Endothelial cell of umbilical vein (primary cell): Measurements from ENCODE around the gene MEGF10. TPM values are rescaled to one million over a fixed set of nuclear protein-coding genes. Genes with fewer than 3 reads are reported as not detected.

ENCODE experiments used
- BruUV-seq: library from RNA; stranded (reverse); fragments of 400-500 nt; replicated peaks from 2 replicates; lab custom pipeline; 2021; lab: Mats Ljungman, UMichigan
- CTCF ChIA-PET: fragments of 300-600, 350-600 bp; sonication (Branson Sonifier 250); formaldehyde crosslinking; loops from one replicate; lab custom pipeline; 2021; ENCODE audit warnings: antibody characterized with exemption, inconsistent platforms; lab: Charles Lee
- POLR2A ChIA-PET: fragments of 300-600, 350-600 bp; sonication (Branson Sonifier 250); formaldehyde crosslinking; loops from one replicate; lab custom pipeline; 2021; ENCODE audit warnings: antibody characterized with exemption, inconsistent platforms; lab: Charles Lee
- DNase-seq: peaks from one replicate; pipeline ENCODE4 v3.0.0-alpha.2; 2011; ENCODE audit warnings: low read depth, low spot score
- FAIRE-seq: peaks from 2 replicates; lab custom pipeline; 2011; peaks lifted over from hg19 to GRCh38; lab: Jason Lieb, UNC
- H2AFZ ChIP-seq: 2 replicates; pipeline ENCODE4 v1.6.0; 2012; ENCODE audit warnings: low read depth, low read length, control low read depth, inconsistent platforms
- H3K27ac ChIP-seq: 2 replicates; pipeline ENCODE4 v1.5.1; 2011; ENCODE audit warnings: low read depth, mild to moderate bottlenecking, control low read depth, low read length, moderate library complexity; ENCODE audit not compliant: insufficient read depth
- H3K27me3 ChIP-seq, 2 experiments: 2 replicates each; pipeline versions ENCODE4 v1.6.0 to v1.6.1; 2011; ENCODE audit warnings: low read length in 2 of 2, mixed read lengths in 1 of 2; ENCODE audit not compliant: control insufficient read depth in 2 of 2, insufficient read depth in 2 of 2
- H3K36me3 ChIP-seq, 2 experiments: 2 replicates in 1 of 2; 3 replicates in 1 of 2; pipeline ENCODE4 v1.5.1; 2011; ENCODE audit warnings: low read length in 2 of 2, mild to moderate bottlenecking in 1 of 2, moderate library complexity in 1 of 2; ENCODE audit not compliant: control insufficient read depth in 2 of 2, insufficient read depth in 2 of 2; ENCODE audit errors: extremely low read depth in 1 of 2
- H3K4me1 ChIP-seq: 3 replicates; pipeline ENCODE4 v1.5.1; 2011; ENCODE audit warnings: mild to moderate bottlenecking, low read length; ENCODE audit not compliant: control insufficient read depth, insufficient read depth; ENCODE audit errors: extremely low read depth
- H3K4me2 ChIP-seq: 2 replicates; pipeline ENCODE4 v1.6.1; 2011; ENCODE audit warnings: low read length, control low read depth, mixed read lengths; ENCODE audit not compliant: insufficient read depth
- H3K4me3 ChIP-seq, 3 experiments: fragments of 200-600 bp in 1 of 3; sonication (generic), shearing (Covaris generic) in 1 of 3; replicated peaks in 1 of 3; 2 replicates each; pipeline ENCODE4 v1.5.1; 2011 to 2016; ENCODE audit warnings: control low read depth in 3 of 3, low read length in 3 of 3, mild to moderate bottlenecking in 2 of 3, inconsistent platforms in 1 of 3, low read depth in 1 of 3, moderate library complexity in 1 of 3; ENCODE audit not compliant: insufficient read depth in 1 of 3
- H3K79me2 ChIP-seq: 2 replicates; pipeline ENCODE4 v1.6.0; 2012; ENCODE audit warnings: low read length, inconsistent platforms; ENCODE audit not compliant: control insufficient read depth, insufficient read depth
- H3K9ac ChIP-seq: replicated peaks from 2 replicates; pipeline ENCODE3; 2011; ENCODE audit warnings: low read length, control low read depth; ENCODE audit not compliant: insufficient read depth; ENCODE audit errors: extremely low read depth
- H3K9me1 ChIP-seq: replicated peaks from 3 replicates; pipeline ENCODE4 v1.6.0; 2011; ENCODE audit warnings: mild to moderate bottlenecking, low read length; ENCODE audit not compliant: control insufficient read depth, insufficient read depth; ENCODE audit errors: extremely low read depth
- H3K9me3 ChIP-seq: replicated peaks from 2 replicates; pipeline ENCODE4 v1.5.1; 2012; ENCODE audit warnings: low read length, inconsistent platforms; ENCODE audit not compliant: control insufficient read depth, insufficient read depth
- H4K20me1 ChIP-seq: replicated peaks from 2 replicates; pipeline ENCODE3; 2011; ENCODE audit warnings: mild to moderate bottlenecking, low read length; ENCODE audit not compliant: control insufficient read depth, insufficient read depth; ENCODE audit errors: extremely low read depth
- FOS ChIP-seq: IDR thresholded peaks from 2 replicates; pipeline ENCODE4 v1.6.1; 2011; ENCODE audit warnings: mild to moderate bottlenecking, low read length, moderate library complexity, borderline replicate concordance; ENCODE audit not compliant: insufficient read depth
- JUN ChIP-seq: IDR thresholded peaks from 2 replicates; pipeline ENCODE4 v1.6.1; 2011; ENCODE audit warnings: borderline replicate concordance, low read depth; ENCODE audit not compliant: insufficient read length, insufficient read depth
- MYC ChIP-seq: IDR thresholded peaks from one replicate; pipeline ENCODE4 v1.6.1; 2011; ENCODE audit warnings: mild to moderate bottlenecking, low read depth, low read length
- POLR2A ChIP-seq: IDR thresholded peaks from 2 replicates; pipeline ENCODE4 v1.6.1; 2012; ENCODE audit warnings: low read depth, mild to moderate bottlenecking, control low read depth, low read length
- POLR2AphosphoS5 ChIP-seq: IDR thresholded peaks from 2 replicates; pipeline ENCODE4 v1.6.1; 2012; ENCODE audit warnings: low read depth, mild to moderate bottlenecking, control low read depth, low read length, moderate library complexity; ENCODE audit not compliant: insufficient read depth
- dilution Hi-C: fragments of 300-500 bp; cut with MboI; formaldehyde crosslinking; loops from one replicate; pipeline ENCODE4 v1.15.0; 2019; ENCODE audit warnings: low sequenced_read_pairs; ENCODE audit not compliant: extremely low pct_ligation_motif_present
- intact Hi-C: fragments of 100-400 bp; cut with micrococcal nuclease; formaldehyde crosslinking; loops from one replicate; pipeline ENCODE4 v1.10.0; 2022
- polyA plus RNA-seq, 4 experiments: library from polyadenylated mRNA; depleted of rRNA in 3 of 4; stranded (reverse) in 3 of 4; unstranded in 1 of 4; fragments of >200 nt; gene quantifications; 2 replicates each; pipeline versions ENCODE4 v1.2.1 to v1.2.3, GENCODE V29; 2011 to 2012; ENCODE audit warnings: missing spikeins in 1 of 4
- total RNA-seq: library from RNA; stranded (reverse); gene quantifications from 2 replicates; pipeline ENCODE4 v1.2.3, GENCODE V29; 2021

Gene MEGF10
- total and polyA plus RNA-seq, 2 donors (not counting 3 experiments of a cell fraction or from before 2014, with no cell fraction given) = 0.30 to 1.00 TPM

- H3K4me2 ChIP-seq = no peak overlapping the region
- no peak overlapping the region for H3K27ac ChIP-seq
- no peaks in the 10 kb centered on the region for H3K9me3 ChIP-seq
- ChIA-PET CTCF (no interaction called here), POLR2A (no interaction called here)
- no peak overlapping the region for H3K9ac ChIP-seq
- intact Hi-C loops (no loop called here), dilution Hi-C loops (no loop called here)
- H3K9me1 ChIP-seq = no peaks in the 10 kb centered on the region
- no peaks in the 10 kb centered on the region for H3K79me2 ChIP-seq
- H3K4me1 ChIP-seq = peaks cover 8% of the 10 kb centered on the region
- H3K36me3 ChIP-seq = no peaks in the 10 kb centered on the region
- BruUV-seq = no TSS peak
- FAIRE-seq = no peak
- no peaks in the 10 kb centered on the region for H4K20me1 ChIP-seq
- H2AFZ ChIP-seq = no peak overlapping the region
- no peak for DNase-seq
- TF ChIP-seq MYC = no peak
- TF ChIP-seq JUN = no peak
- no peak for TF ChIP-seq POLR2A
- no peak for TF ChIP-seq POLR2AphosphoS5
- peaks cover 3 to 8% of the 10 kb centered on the region in 2 experiments for H3K27me3 ChIP-seq
- H3K4me3 ChIP-seq = no peak overlapping the region
Observed at GRCh38 chr5:127355337-127355736, 64.7 kb downstream of the MEGF10 start.

DNA sequence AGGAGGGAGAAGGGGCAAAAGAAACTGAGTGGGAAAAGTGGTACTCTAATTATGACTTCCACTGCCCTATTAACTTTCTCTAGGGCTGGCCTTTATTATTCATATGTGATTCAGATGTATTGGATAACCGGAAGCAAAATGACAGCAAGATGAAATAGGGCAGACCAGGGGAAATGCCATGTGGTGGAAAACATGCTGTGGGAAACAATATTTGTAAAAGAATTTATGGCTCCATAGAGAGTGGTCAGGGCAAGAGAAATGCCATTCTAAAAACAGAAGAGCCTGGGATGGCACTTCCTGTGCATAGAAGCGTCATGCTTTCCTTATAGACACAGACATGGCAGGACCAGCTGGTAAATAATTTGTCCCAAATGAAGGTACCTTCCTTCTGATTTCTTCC, 67.7 kb downstream of the MEGF10 start:
- no TSS peak for BruUV-seq
- Histone ChIP-seq H3K9me3 (no peaks in the 10 kb centered on the region), H3K79me2 (no peaks in the 10 kb centered on the region), H3K9ac (no peak overlapping the region), H4K20me1 (no peaks in the 10 kb centered on the region), H3K9me1 (no peaks in the 10 kb centered on the region), H3K27ac (no peak overlapping the region), H2AFZ (no peak overlapping the region), H3K4me3 (no peak overlapping the region), H3K4me1 (peaks cover 8% of the 10 kb centered on the region), H3K4me2 (peak overlapping the region; percentile 41), H3K27me3 (peaks cover under 1 to 9% of the 10 kb centered on the region in 2 experiments), H3K36me3 (no peaks in the 10 kb centered on the region)
- dilution Hi-C loops (no loop called here), intact Hi-C loops (no loop called here)
- TF ChIP-seq JUN (no peak), FOS (peak; percentile 28)
- DNase-seq (peak; percentile 41), FAIRE-seq (no peak)
- ChIA-PET POLR2A (no interaction called here), CTCF (no interaction called here)
